HUES48 (cell line): ENCODE results near the gene PLXND1.
A peak's percentile ranks its signal among the peaks of the same experiment; 100 is the strongest.
"Not testable (repeated sequence)": the region's sequence is repeated elsewhere in the genome, so short reads cannot be mapped to it uniquely, and the experiment has no call there.

ENCODE experiments used
- H3K27ac ChIP-seq: one replicate; pipeline ENCODE4 v1.7.0; 2013; ENCODE audit warnings: low read depth, low read length, inconsistent platforms
- H3K27me3 ChIP-seq: 2 replicates; pipeline ENCODE4 v1.6.1; 2013; ENCODE audit warnings: mild to moderate bottlenecking, low read length; ENCODE audit not compliant: control insufficient read depth, insufficient read depth
- H3K36me3 ChIP-seq: 2 replicates; pipeline ENCODE4 v1.6.1; 2013; ENCODE audit warnings: low read length; ENCODE audit not compliant: control insufficient read depth, insufficient read depth
- H3K4me1 ChIP-seq: 2 replicates; pipeline ENCODE4 v1.6.1; 2013; ENCODE audit warnings: mild to moderate bottlenecking, low read length; ENCODE audit not compliant: control insufficient read depth, insufficient read depth
- H3K4me3 ChIP-seq: 2 replicates; pipeline ENCODE4 v1.5.1; 2013; ENCODE audit warnings: mild to moderate bottlenecking, low read depth, low read length
- H3K9ac ChIP-seq: 2 replicates; pipeline ENCODE4 v1.6.1; 2013; ENCODE audit warnings: mild to moderate bottlenecking, low read depth, low read length, moderate library complexity
- H3K9me3 ChIP-seq: 2 replicates; pipeline ENCODE4 v1.6.1; 2013; ENCODE audit warnings: low read length; ENCODE audit not compliant: control insufficient read depth, insufficient read depth

Gene PLXND1

DNA sequence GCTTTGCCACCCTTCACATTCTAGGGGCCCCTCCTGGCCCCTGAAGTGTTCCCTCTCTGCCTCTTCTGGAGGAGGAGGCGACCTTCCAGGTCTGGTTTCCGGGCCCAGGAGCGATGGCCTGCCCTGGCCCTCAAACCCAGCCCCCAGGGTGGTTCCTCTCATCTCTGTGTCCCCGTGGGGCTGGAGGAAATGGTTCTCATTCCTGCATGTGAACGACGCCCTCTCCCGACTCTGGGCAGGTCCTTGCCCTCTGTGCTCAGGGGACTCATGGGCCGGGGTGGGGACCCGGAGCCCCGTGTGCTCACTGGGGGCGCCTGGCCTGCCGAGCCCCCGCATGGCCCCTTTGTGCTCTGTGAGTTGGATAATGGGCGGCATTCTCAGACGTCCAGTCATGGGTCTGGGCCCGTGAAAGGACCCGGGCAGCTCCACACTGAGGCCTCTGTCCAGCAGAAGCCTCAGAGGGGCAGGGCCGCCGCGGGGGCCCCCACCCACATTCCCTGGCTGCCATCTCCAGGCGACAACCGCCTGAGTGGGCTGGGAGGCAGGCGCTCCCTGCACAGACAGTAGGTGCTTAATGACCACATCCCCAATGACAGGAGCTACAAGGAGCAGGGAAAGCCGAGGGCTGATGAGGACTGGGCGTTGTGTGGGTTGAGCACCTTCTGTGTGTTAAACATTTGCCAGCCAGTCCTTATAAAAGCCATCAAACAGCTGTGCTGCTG, 5.5 kb upstream of the PLXND1 start:
- H3K9ac ChIP-seq, result no peak overlapping the region
- no peaks in the 10 kb centered on the region for H3K36me3 ChIP-seq
- no peaks in the 10 kb centered on the region for H3K9me3 ChIP-seq
- H3K4me1 ChIP-seq, result peaks cover 23% of the 10 kb centered on the region
- H3K27me3 ChIP-seq, result peaks cover 10% of the 10 kb centered on the region
- H3K4me3 ChIP-seq, result no peak overlapping the region
- peak overlapping the region; percentile 71 for H3K27ac ChIP-seq

DNA sequence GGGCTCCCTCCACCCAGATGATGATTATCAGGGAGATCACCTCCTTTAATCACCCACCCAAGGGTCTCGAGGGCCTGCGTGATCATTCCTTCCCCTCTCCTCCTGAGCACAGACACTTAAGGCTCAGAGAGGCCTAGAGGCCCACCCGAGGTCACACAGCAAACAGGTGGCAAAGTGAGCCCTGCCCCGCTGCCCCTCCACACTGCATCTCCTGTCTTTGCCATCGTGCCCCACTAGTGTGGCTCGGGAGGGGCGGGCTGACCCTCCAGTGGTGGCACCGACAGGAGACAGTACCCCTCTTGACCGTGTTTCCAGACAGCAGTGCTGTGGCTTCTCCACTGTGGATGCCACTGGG, 4.9 kb upstream of the PLXND1 start:
- Histone ChIP-seq H3K4me1 (peaks cover 23% of the 10 kb centered on the region), H3K27me3 (peaks cover 10% of the 10 kb centered on the region), H3K4me3 (no peak overlapping the region), H3K27ac (peak overlapping the region; percentile 71), H3K9me3 (no peaks in the 10 kb centered on the region), H3K9ac (no peak overlapping the region), H3K36me3 (no peaks in the 10 kb centered on the region)

DNA sequence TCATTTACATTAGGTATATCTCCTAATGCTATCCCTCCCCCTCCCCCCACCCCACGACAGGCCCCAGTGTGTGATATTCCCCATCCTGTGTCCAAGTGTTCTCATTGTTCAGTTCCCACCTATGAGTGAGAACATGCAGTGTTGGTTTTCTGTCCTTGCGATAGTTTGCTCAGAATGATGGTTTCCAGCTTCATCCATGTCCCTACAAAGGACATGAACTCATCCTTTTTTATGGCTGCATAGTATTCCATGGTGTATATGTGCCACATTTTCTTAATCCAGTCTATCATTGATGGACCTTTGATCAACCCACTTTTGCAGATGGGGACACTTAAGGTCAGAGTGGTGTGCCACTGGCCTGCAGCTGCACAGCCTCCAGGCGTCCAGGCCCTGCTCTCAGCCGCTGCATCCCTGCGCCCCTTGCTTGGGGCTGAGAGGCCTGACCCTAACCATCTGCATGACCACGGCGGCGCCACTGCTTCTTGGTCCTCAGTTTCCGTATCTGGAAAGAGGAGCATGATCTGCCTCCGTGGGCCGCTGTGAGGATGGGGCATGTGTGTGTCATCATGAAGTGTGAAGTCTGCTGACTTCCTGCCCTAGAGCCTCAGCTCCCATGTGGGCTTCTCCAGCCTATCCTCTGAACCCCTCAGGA, 4.4 kb upstream of the PLXND1 start:
- H3K36me3 ChIP-seq, H3K9ac ChIP-seq, H3K9me3 ChIP-seq, H3K27ac ChIP-seq, H3K4me3 ChIP-seq: not testable (repeated sequence)
- Histone ChIP-seq H3K4me1 (peaks cover 23% of the 10 kb centered on the region), H3K27me3 (peaks cover 14% of the 10 kb centered on the region)

DNA sequence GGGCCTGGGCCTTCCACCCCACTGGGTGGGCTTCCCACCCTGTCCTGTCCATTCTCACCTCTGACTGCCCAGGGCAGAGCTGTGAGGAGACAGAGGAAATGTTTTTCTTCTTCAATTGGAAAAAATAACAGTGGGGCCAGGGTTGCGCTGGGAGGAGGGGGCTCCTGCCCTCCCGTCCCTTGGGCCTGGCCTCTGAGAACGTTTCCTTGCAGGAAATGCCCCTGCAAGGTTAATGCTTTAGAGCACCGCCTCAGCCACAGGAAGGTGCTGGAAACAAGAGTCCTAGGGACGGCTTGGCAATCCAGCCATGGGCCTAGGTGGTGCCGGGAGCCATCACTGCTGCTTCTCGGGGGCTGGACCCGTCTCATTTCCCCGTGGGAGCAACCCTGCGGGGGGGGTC, 3.8 kb upstream of the PLXND1 start:
- Histone ChIP-seq H3K9me3 (no peaks in the 10 kb centered on the region), H3K4me1 (peaks cover 23% of the 10 kb centered on the region), H3K4me3 (no peak overlapping the region), H3K9ac (no peak overlapping the region), H3K36me3 (no peaks in the 10 kb centered on the region), H3K27ac (no peak overlapping the region), H3K27me3 (peaks cover 21% of the 10 kb centered on the region)

DNA sequence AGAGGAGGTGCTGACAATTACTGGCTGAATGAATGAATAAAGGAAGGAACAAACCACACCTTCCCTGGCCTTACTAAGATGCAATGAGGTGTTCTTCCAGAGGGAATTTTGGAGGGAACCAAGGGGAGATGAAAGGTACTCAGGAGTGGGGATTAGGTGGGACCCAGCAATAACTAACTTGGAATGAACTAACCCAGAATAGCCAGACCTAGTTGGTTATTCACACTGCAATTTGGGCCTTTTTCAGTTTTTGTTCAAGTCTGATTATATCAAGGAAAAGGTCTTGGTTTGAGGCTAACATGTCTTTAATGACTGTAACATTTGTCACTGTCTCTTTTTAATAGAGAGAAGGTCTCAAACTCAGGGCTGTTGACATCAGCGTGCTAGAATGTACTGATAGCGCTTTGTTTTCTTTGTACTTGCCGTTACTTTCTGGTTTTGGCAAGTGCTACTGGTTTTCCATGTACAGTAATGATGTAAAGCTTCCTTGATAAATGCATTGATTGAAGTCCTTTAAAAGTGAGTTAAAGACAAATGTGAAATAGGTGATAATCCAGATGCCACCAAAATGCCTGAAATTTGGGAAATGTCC, 3.2 kb upstream of the PLXND1 start:
- peaks cover 26% of the 10 kb centered on the region for H3K27me3 ChIP-seq
- no peak overlapping the region for H3K27ac ChIP-seq
- no peak overlapping the region for H3K4me3 ChIP-seq
- peaks cover 23% of the 10 kb centered on the region for H3K4me1 ChIP-seq
- H3K36me3 ChIP-seq, result no peaks in the 10 kb centered on the region
- H3K9ac ChIP-seq, result no peak overlapping the region
- no peaks in the 10 kb centered on the region for H3K9me3 ChIP-seq

DNA sequence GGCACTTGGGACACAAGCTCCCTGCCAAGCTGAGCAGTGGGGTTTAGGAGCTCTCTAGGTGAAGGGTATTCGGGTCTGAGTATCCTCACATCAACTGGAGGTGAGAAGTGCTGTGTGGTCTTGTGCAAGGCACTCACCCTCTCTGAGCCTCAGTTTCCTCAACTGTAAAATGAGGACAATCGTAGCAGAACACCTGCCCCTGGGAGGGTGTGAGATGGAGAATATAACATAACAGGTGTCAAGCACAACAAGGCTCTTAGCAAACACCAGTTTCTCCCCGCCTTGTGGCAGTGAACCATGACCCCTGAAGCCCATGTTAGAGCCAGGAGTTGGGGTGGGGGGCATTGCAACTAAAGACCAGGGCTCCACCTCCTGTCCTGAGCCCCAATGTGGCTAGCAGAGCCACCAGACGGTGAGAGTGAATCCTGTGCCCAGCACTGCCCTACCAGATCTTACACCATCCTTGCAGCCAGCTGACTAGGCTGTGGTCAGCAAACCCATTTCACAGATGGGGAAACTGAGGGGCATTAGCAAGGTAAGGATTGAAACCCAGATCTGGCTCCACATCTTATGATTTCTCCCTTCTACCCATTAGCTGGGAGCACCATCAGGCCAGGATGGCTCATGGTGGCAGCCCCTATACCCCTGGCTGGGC, 2.6 kb upstream of the PLXND1 start:
- Histone ChIP-seq H3K27me3 (peaks cover 32% of the 10 kb centered on the region), H3K4me1 (peaks cover 23% of the 10 kb centered on the region), H3K9me3 (no peaks in the 10 kb centered on the region), H3K9ac (no peak overlapping the region), H3K36me3 (no peaks in the 10 kb centered on the region), H3K4me3 (no peak overlapping the region), H3K27ac (no peak overlapping the region)

DNA sequence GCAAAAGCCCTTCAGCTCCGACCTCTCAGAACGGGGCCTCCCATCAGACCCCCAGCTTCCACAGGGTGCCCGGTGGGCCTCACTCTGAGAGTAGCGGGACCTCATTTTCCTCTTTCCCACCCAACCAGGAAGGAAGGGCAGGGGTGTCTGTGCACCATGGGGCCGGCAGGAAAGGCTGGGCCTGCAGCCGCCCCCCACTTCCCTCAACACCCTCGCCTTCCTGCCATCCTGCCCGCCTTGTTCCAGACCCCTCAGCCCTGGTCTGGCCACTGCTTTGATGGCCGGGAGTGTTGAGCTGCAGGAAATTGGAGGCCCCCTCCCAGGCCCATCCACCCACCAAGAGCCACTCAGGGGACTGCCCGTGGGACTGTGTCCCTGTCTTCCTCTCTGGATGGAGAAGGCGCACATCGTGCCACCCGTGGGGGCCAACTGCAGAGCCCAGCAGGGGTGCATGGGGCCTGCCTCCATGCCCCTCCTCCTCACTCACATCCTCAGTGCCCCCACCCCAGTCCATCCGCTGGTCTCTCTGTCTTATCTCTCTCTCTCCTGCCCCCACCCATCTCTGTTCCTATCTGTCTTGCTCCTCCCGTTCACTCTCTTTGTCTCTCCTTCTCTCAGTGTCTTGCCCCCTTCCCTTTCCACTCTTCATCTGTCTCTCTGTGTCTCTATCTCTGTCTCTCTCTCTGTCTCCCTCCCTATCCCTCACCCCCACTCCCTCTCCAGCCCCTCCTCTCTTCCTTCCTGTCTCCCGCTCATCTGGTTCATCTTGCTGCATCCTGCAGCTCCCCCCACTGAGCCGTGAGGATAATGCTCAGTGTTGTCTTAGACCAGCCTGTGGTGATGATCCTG, 1.8 kb upstream of the PLXND1 start:
- peaks cover 27% of the 10 kb centered on the region for H3K4me1 ChIP-seq
- H3K9ac ChIP-seq, result no peak overlapping the region
- no peaks in the 10 kb centered on the region for H3K9me3 ChIP-seq

DNA sequence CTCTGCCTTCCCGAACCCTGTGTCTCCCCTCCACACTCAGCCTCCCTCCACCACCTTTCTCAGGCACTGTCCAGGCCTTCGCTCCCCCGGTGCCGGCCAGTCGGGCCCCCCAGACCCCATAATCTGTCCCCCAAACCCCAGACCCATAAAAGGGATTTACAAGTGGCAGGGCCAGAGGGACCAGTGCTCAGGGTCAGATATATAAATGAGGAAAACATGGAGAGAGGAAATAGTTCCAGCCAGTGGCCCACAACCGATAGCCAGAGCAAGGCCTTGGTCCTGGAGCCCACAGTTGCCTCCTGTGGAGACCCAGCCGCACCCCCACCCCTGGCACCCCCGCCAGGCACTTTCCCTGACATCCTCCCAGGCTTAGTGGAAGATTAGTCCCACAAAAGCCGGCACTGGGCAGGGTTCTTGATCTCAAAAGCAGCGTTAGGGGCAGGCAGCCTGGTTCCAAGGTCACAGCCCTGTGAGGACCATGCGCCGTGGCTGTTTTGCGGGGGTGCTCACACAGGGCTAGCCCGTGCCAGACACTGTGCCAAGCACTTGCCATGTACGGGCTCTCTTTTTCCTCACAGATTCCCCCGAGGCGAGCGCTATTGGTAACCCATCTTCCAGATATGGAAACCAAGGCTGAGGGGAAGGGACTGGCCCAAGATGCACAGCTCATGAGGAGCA, 1.1 kb upstream of the PLXND1 start:
- Histone ChIP-seq H3K4me3 (peak overlapping the region; percentile 81), H3K9me3 (no peaks in the 10 kb centered on the region), H3K9ac (no peak overlapping the region), H3K4me1 (peaks cover 34% of the 10 kb centered on the region), H3K36me3 (no peaks in the 10 kb centered on the region), H3K27ac (peak overlapping the region; percentile 30), H3K27me3 (peaks cover 35% of the 10 kb centered on the region)

More for the DNA sequence above, 1.8 kb upstream of the PLXND1 start:
- H3K27me3 ChIP-seq, result peaks cover 35% of the 10 kb centered on the region
- H3K36me3 ChIP-seq, result no peaks in the 10 kb centered on the region
- H3K27ac ChIP-seq, result no peak overlapping the region
- H3K4me3 ChIP-seq, result no peak overlapping the region

DNA sequence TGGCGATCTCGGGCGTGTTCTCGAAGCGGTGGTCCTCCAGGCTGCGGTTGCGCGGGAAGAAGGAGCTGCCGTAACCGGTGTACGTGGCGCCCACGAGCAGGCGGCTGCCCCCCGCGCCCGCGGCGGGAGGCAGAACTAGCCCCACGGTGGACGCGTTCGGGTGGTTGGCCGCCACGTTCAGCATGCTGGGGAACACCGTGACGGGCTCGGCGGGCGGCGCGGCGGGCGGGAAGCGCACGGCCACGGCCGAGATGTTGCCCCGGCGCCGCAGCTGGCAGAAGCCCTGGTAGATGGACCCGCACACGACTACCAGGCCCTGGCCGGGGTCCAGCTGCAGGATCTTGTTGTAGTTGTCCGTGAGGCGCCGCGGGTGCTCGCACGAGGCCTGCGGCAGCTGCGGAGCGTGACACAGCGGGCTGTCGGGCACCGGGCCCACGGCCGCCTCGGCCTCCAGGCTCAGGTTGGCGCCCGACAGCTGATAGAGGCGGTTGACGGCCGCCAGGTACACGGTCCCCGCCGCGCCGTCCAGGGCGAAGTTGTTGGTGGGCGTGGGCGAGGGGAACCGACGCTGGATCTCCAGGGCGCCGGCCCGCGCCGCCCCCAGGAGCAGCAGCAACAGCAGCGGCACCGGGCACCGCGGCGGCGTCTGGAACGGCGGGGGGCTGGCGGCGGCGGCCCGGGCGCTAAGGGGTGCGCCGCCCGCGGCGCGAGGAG, 397 bp downstream of the PLXND1 start:
- Histone ChIP-seq H3K36me3 (no peaks in the 10 kb centered on the region), H3K4me1 (peaks cover 34% of the 10 kb centered on the region), H3K27me3 (peaks cover 35% of the 10 kb centered on the region), H3K4me3 (peak overlapping the region; percentile 66), H3K9me3 (no peaks in the 10 kb centered on the region), H3K27ac (no peak overlapping the region), H3K9ac (no peak overlapping the region)
